ENCODE results near the gene RPL36. TPM values are rescaled to one million over a fixed set of nuclear protein-coding genes. Genes with fewer than 3 reads are reported as not detected.

The RPL36 gene
- total RNA-seq, 1 donor from 2014 or later, result 943 TPM

DNA sequence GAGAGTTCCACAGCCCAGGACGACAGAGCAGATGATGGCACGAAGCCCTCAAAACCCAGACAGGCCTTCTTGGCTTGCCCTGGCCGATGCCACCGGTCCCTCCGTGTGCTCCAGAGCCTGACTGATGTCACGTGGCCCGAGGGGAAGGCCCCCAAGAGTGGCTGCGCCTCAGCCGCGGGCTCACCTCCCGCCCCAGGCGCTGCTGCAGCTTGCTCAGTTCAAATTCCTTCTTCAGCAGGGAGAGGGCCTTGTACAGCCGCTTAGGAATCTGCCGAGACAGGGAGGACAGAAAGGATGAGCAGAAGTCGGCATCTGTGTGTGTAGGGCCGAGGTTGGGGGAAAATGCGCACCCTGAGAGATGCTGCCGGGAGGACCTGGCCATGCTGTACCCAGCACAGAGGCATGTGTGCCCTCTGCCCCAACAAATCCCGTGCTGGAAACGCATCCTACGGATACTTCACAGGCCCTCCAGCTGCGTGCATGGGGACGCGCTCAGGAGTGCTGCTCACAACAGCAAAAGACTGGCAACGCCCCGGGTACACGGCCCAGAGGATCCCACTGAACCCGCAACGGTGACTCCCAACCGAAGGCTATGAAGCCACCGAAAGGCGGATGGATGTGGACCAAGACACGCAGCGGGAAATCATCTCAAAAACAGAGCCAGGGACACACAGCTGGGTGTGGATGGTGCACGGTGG lies 16.9 kb downstream of the RPL36 start:
- Histone ChIP-seq H2AFZ (ENCODE audit: low read depth, low read length) (no peak overlapping the region), H3K36me3 (ENCODE audit: insufficient read depth, low read length) (peaks cover 31% of the 10 kb centered on the region), H3K4me1 (ENCODE audit: insufficient read depth, low read length) (no peaks in the 10 kb centered on the region), H3K27ac (ENCODE audit: low read depth, low read length) (no peak overlapping the region), H3K4me2 (ENCODE audit: low read length) (no peak overlapping the region), H3K9ac (ENCODE audit: low read length) (no peak overlapping the region), H3K9me3 (ENCODE audit: insufficient read depth, low read depth, low read length) (no peaks in the 10 kb centered on the region), H4K20me1 (ENCODE audit: insufficient read depth, low read length) (peaks cover 19% of the 10 kb centered on the region), H3K79me2 (ENCODE audit: insufficient read depth, low read length) (peaks cover 4% of the 10 kb centered on the region), H3K27me3 (ENCODE audit: insufficient read depth, low read length) (no peaks in the 10 kb centered on the region), H3K4me3 (ENCODE audit: insufficient read depth, low read depth, low read length) (no peak overlapping the region)
- no peak overlapping the region for H3K27ac Mint-ChIP-seq (ENCODE audit: unreplicated experiment)
- no peaks in the 10 kb centered on the region for H3K9me3 Mint-ChIP-seq (ENCODE audit: unreplicated experiment)
- no peaks in the 10 kb centered on the region for H3K4me1 Mint-ChIP-seq (ENCODE audit: low read depth, unreplicated experiment)
- H3K27me3 Mint-ChIP-seq (ENCODE audit: low read depth, unreplicated experiment), result no peaks in the 10 kb centered on the region
- DNase-seq (ENCODE audit: low read depth), result no peak
- H3K4me3 Mint-ChIP-seq (ENCODE audit: unreplicated experiment), result no peak overlapping the region
- H3K36me3 Mint-ChIP-seq (ENCODE audit: low read depth, unreplicated experiment), result peaks cover 18% of the 10 kb centered on the region
- TF ChIP-seq EZH2 (IDR thresholded peaks at IDR 0.05; ENCODE audit: insufficient read depth, low read length), result no peak
- TF ChIP-seq, protein P1, sequence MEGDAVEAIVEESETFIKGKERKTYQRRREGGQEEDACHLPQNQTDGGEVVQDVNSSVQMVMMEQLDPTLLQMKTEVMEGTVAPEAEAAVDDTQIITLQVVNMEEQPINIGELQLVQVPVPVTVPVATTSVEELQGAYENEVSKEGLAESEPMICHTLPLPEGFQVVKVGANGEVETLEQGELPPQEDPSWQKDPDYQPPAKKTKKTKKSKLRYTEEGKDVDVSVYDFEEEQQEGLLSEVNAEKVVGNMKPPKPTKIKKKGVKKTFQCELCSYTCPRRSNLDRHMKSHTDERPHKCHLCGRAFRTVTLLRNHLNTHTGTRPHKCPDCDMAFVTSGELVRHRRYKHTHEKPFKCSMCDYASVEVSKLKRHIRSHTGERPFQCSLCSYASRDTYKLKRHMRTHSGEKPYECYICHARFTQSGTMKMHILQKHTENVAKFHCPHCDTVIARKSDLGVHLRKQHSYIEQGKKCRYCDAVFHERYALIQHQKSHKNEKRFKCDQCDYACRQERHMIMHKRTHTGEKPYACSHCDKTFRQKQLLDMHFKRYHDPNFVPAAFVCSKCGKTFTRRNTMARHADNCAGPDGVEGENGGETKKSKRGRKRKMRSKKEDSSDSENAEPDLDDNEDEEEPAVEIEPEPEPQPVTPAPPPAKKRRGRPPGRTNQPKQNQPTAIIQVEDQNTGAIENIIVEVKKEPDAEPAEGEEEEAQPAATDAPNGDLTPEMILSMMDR (IDR thresholded peaks at IDR 0.05; ENCODE audit: insufficient read depth, low read depth, low read length), result no peak
- no peak for FAIRE-seq

DNA sequence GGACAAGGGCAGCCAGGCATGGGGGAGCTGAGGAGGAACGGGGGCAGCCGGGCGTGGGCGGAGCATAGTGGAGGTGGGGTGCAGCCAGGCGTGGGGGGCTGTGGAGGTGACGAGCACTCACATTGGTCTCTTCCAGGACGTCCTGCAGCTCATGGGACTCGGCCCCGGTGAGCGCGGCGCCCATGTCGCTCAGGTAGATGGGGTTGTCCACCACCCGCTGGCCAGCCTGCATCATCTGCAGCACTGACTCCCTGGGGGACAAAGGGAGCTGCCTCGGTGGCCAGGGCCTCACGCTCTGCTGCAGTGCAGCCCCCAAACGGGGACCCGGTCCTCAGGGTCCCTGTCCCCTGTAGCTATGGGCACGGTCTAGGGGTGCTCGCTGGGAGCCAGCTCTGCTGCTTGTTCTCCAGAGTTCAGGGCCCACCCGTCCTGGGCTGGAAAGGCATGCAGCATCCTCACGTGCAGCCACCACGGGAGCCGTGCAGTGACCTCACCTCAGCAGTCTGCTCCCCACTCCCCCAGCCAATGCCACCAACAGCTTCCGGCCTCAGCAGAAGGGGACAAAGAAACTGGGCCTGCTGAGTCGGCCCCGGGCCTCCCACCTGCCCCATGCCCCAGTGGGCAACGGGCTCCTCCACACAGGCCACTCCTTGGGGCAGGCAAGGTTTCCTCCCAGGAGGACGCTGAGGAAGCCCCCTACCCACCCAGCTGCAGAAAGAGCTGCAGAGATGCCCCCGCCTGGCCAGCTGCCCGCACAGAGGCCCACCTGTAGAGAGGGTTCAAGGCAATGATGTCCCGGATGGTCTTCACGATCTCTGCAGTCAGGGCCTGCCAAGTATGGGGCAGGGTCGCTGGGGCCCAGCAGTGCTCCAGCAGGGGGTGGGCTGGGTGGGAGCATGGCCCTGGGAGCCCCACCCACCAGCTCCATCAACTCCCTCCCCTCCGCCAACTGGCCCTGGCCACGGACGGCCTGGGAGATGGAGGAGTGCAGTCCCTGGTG lies 17.8 kb downstream of the RPL36 start:
- Histone ChIP-seq H3K4me2 (ENCODE audit: low read length) (no peak overlapping the region), H2AFZ (ENCODE audit: low read depth, low read length) (no peak overlapping the region), H3K36me3 (ENCODE audit: insufficient read depth, low read length) (peaks cover 38% of the 10 kb centered on the region), H3K4me1 (ENCODE audit: insufficient read depth, low read length) (no peaks in the 10 kb centered on the region), H3K27ac (ENCODE audit: low read depth, low read length) (no peak overlapping the region), H3K79me2 (ENCODE audit: insufficient read depth, low read length) (peaks cover 4% of the 10 kb centered on the region), H3K9me3 (ENCODE audit: insufficient read depth, low read depth, low read length) (no peaks in the 10 kb centered on the region), H3K4me3 (ENCODE audit: insufficient read depth, low read depth, low read length) (no peak overlapping the region), H3K9ac (ENCODE audit: low read length) (no peak overlapping the region), H3K27me3 (ENCODE audit: insufficient read depth, low read length) (no peaks in the 10 kb centered on the region), H4K20me1 (ENCODE audit: insufficient read depth, low read length) (peaks cover 24% of the 10 kb centered on the region)
- peaks cover 24% of the 10 kb centered on the region for H3K36me3 Mint-ChIP-seq (ENCODE audit: low read depth, unreplicated experiment)
- H3K9me3 Mint-ChIP-seq (ENCODE audit: unreplicated experiment), result no peaks in the 10 kb centered on the region
- H3K4me1 Mint-ChIP-seq (ENCODE audit: low read depth, unreplicated experiment), result no peaks in the 10 kb centered on the region
- FAIRE-seq (no peak), DNase-seq (ENCODE audit: low read depth) (no peak)
- no peaks in the 10 kb centered on the region for H3K27me3 Mint-ChIP-seq (ENCODE audit: low read depth, unreplicated experiment)
- TF ChIP-seq, protein P1 (IDR thresholded peaks at IDR 0.05; ENCODE audit: insufficient read depth, low read depth, low read length), result no peak
- no peak for TF ChIP-seq EZH2 (IDR thresholded peaks at IDR 0.05; ENCODE audit: insufficient read depth, low read length)
- no peak overlapping the region for H3K27ac Mint-ChIP-seq (ENCODE audit: unreplicated experiment)
- no peak overlapping the region for H3K4me3 Mint-ChIP-seq (ENCODE audit: unreplicated experiment)
